Thymus (tissue), 11 donors: ENCODE results near the gene HDAC7. TPM values are rescaled to one million over a fixed set of nuclear protein-coding genes. Genes with fewer than 3 reads are reported as not detected.
A peak's percentile ranks its signal among the peaks of the same experiment; 100 is the strongest.

Source experiments
- DNase-seq, 9 donors: peaks; one replicate each; pipeline ENCODE4 v3.0.0-alpha.2; 2013; ENCODE audit warnings: low spot score in 9 of 9, low read depth in 6 of 9, missing footprints in 1 of 9
- H3K27ac ChIP-seq, 2 donors: one replicate each; pipeline ENCODE4 v1.5.1; 2013; ENCODE audit warnings: control low read depth in 1 of 2, low read depth in 1 of 2, low read length in 1 of 2, mild to moderate bottlenecking in 1 of 2, moderate library complexity in 1 of 2
- H3K27me3 ChIP-seq, 2 donors: one replicate each; pipeline ENCODE4 v1.5.1; 2013; ENCODE audit warnings: low read length in 1 of 2; ENCODE audit not compliant: control insufficient read depth in 2 of 2, insufficient read depth in 1 of 2
- H3K36me3 ChIP-seq, 2 donors: one replicate each; pipeline ENCODE4 v1.5.1; 2013; ENCODE audit warnings: low read length in 1 of 2, mild to moderate bottlenecking in 1 of 2, moderate library complexity in 1 of 2; ENCODE audit not compliant: control insufficient read depth in 2 of 2, insufficient read depth in 2 of 2
- H3K4me1 ChIP-seq, 2 donors: one replicate each; pipeline ENCODE4 v1.5.1; 2013; ENCODE audit warnings: low read length in 2 of 2; ENCODE audit not compliant: control insufficient read depth in 2 of 2, insufficient read depth in 2 of 2
- H3K4me3 ChIP-seq, 2 donors: one replicate each; pipeline ENCODE4 v1.5.1; 2013; ENCODE audit warnings: low read length in 2 of 2, control low read depth in 1 of 2, mild to moderate bottlenecking in 1 of 2
- H3K9me3 ChIP-seq, 2 donors: one replicate each; pipeline ENCODE4 v1.5.1; 2013; ENCODE audit warnings: low read length in 1 of 2, mild to moderate bottlenecking in 1 of 2; ENCODE audit not compliant: control insufficient read depth in 2 of 2, insufficient read depth in 1 of 2
- WGBS: extraction: QIAGEN DNeasy Blood & Tissue Kit; methylation state at CpG from one replicate; pipeline ENCODE4 v1.1.7; 2013; 5-methylcytosine and 5-hydroxymethylcytosine counted together
- polyA plus RNA-seq: library from polyadenylated mRNA; stranded (reverse); fragments of 200-250 nt; gene quantifications from one replicate; pipeline ENCODE4 v1.2.3, GENCODE V29; 2013
- total RNA-seq: library from RNA; stranded (reverse); fragments of 120-200 nt; gene quantifications from one replicate; pipeline ENCODE4 v1.2.4, GENCODE V29; 2013
- donor health status: healthy.

HDAC7 gene
- total and polyA plus RNA-seq, 2 donors, result 67.7 to 130 TPM

- Histone ChIP-seq H3K27ac (no peak overlapping the region), H3K36me3 (peaks cover 98 to 100% of the 10 kb centered on the region in 2 donors), H3K4me3 (no peak overlapping the region), H3K27me3 (no peaks in the 10 kb centered on the region), H3K9me3 (no peaks in the 10 kb centered on the region), H3K4me1 (peaks cover 0 to 3% of the 10 kb centered on the region in 2 donors)
- WGBS, result 96% methylated on average over 20 of the region's 20 CpGs
- DNase-seq, result no peak
These were observed 28.9 kb downstream of the HDAC7 start for GRCh38 chr12:47790676-47791350.

- Histone ChIP-seq H3K4me1 (peaks cover 0 to 3% of the 10 kb centered on the region in 2 donors), H3K27ac (no peak overlapping the region), H3K4me3 (no peak overlapping the region)
These were observed 29.8 kb downstream of the HDAC7 start for GRCh38 chr12:47789712-47790489.

GRCh38 chr12:47789141-47789540 lies 30.6 kb downstream of the HDAC7 start:
- H3K27ac ChIP-seq, result no peak overlapping the region
- H3K4me1 ChIP-seq, result peaks cover 0 to 3% of the 10 kb centered on the region in 2 donors
- peaks cover 98 to 100% of the 10 kb centered on the region in 2 donors for H3K36me3 ChIP-seq
- no peaks in the 10 kb centered on the region for H3K27me3 ChIP-seq
- no peak overlapping the region for H3K4me3 ChIP-seq
- no peaks in the 10 kb centered on the region for H3K9me3 ChIP-seq
- DNase-seq, result no peak
- 96% methylated on average over 5 of the region's 5 CpGs for WGBS

More at GRCh38 chr12:47789712-47790489, 29.8 kb downstream of the HDAC7 start:
- Histone ChIP-seq H3K27me3 (no peaks in the 10 kb centered on the region), H3K36me3 (peaks cover 98 to 100% of the 10 kb centered on the region in 2 donors), H3K9me3 (no peaks in the 10 kb centered on the region)
- DNase-seq, result no peak
- WGBS, result 98% methylated on average over 22 of the region's 22 CpGs

- peaks cover 98 to 100% of the 10 kb centered on the region in 2 donors for H3K36me3 ChIP-seq
- 90% methylated on average over 14 of the region's 14 CpGs for WGBS
- H3K27ac ChIP-seq, result peak overlapping the region in 1 of 2 donors; percentile 3
These were observed 31.9 kb downstream of the HDAC7 start for GRCh38 chr12:47787596-47788319.

GRCh38 chr12:47786662-47787280 lies 32.9 kb downstream of the HDAC7 start:
- Histone ChIP-seq H3K9me3 (no peaks in the 10 kb centered on the region), H3K27ac (no peak overlapping the region), H3K36me3 (peaks cover 100% of the 10 kb centered on the region in 2 donors), H3K27me3 (no peaks in the 10 kb centered on the region), H3K4me3 (no peak overlapping the region), H3K4me1 (peaks cover 0 to 3% of the 10 kb centered on the region in 2 donors)
- no peak for DNase-seq
- WGBS, result 96% methylated on average over 10 of the region's 10 CpGs

More at GRCh38 chr12:47787596-47788319, 31.9 kb downstream of the HDAC7 start:
- Histone ChIP-seq H3K4me3 (no peak overlapping the region), H3K4me1 (peaks cover 0 to 3% of the 10 kb centered on the region in 2 donors), H3K9me3 (no peaks in the 10 kb centered on the region), H3K27me3 (no peaks in the 10 kb centered on the region)
- DNase-seq, result no peak

GRCh38 chr12:47785887-47786661 lies 33.6 kb downstream of the HDAC7 start:
- DNase-seq, result no peak
- 96% methylated on average over 11 of the region's 11 CpGs for WGBS

GRCh38 chr12:47785036-47785886 lies 34.4 kb downstream of the HDAC7 start:
- Histone ChIP-seq H3K36me3 (peaks cover 89 to 90% of the 10 kb centered on the region in 2 donors), H3K4me3 (no peak overlapping the region), H3K27ac (no peak overlapping the region), H3K9me3 (no peaks in the 10 kb centered on the region), H3K27me3 (no peaks in the 10 kb centered on the region), H3K4me1 (peaks cover 0 to 3% of the 10 kb centered on the region in 2 donors)
- no peak for DNase-seq
- 92% methylated on average over 15 of the region's 15 CpGs for WGBS

More at GRCh38 chr12:47785887-47786661, 33.6 kb downstream of the HDAC7 start:
- H3K27ac ChIP-seq, result no peak overlapping the region
- no peaks in the 10 kb centered on the region for H3K27me3 ChIP-seq
- peaks cover 97 to 98% of the 10 kb centered on the region in 2 donors for H3K36me3 ChIP-seq
- H3K4me3 ChIP-seq, result no peak overlapping the region
- peaks cover 0 to 3% of the 10 kb centered on the region in 2 donors for H3K4me1 ChIP-seq
- no peaks in the 10 kb centered on the region for H3K9me3 ChIP-seq
